Measurements from ENCODE around the gene IDUA. TPM values are rescaled to one million over a fixed set of nuclear protein-coding genes. Genes with fewer than 3 reads are reported as not detected.

The IDUA gene
- total RNA-seq, 1 donor: 21.7 TPM

GRCh38 chr4:1047976-1048772 is 61.3 kb downstream of the IDUA start:
- no peak overlapping the region for H3K4me3 ChIP-seq (ENCODE audit: low read depth, low read length)
- DNase-seq (ENCODE audit: low read depth): no peak
- no peak for TF ChIP-seq CTCF (IDR thresholded peaks at IDR 0.05; ENCODE audit: insufficient read depth, low read length)

GRCh38 chr4:1048773-1049590 is 62.1 kb downstream of the IDUA start:
- TF ChIP-seq CTCF (IDR thresholded peaks at IDR 0.05; ENCODE audit: insufficient read depth, low read length): no peak
- no peak overlapping the region for H3K4me3 ChIP-seq (ENCODE audit: low read depth, low read length)
- DNase-seq (ENCODE audit: low read depth): no peak

GRCh38 chr4:1049591-1049905 is 62.7 kb downstream of the IDUA start:
- no peak for TF ChIP-seq CTCF (IDR thresholded peaks at IDR 0.05; ENCODE audit: insufficient read depth, low read length)
- DNase-seq (ENCODE audit: low read depth): no peak
- no peak overlapping the region for H3K4me3 ChIP-seq (ENCODE audit: low read depth, low read length)

- no peak for TF ChIP-seq CTCF (IDR thresholded peaks at IDR 0.05; ENCODE audit: insufficient read depth, low read length)
- no peak for DNase-seq (ENCODE audit: low read depth)
- no peak overlapping the region for H3K4me3 ChIP-seq (ENCODE audit: low read depth, low read length)
These were observed 63.8 kb downstream of the IDUA start for GRCh38 chr4:1050486-1051213.

- no peak overlapping the region for H3K4me3 ChIP-seq (ENCODE audit: low read depth, low read length)
- no peak for DNase-seq (ENCODE audit: low read depth)
- TF ChIP-seq CTCF (IDR thresholded peaks at IDR 0.05; ENCODE audit: insufficient read depth, low read length): no peak
These were observed 64.6 kb downstream of the IDUA start for GRCh38 chr4:1051472-1051871.

- H3K4me3 ChIP-seq (ENCODE audit: low read depth, low read length): no peak overlapping the region
These were observed 65.4 kb downstream of the IDUA start for GRCh38 chr4:1052231-1052671.

More at GRCh38 chr4:1052231-1052671, 65.4 kb downstream of the IDUA start:
- no peak for DNase-seq (ENCODE audit: low read depth)
- no peak for TF ChIP-seq CTCF (IDR thresholded peaks at IDR 0.05; ENCODE audit: insufficient read depth, low read length)

Data from fibroblast of the aortic adventitia (primary cell).